Measurements from ENCODE around the gene MUS81. TPM values are rescaled to one million over a fixed set of nuclear protein-coding genes. Genes with fewer than 3 reads are reported as not detected.

MUS81 gene
- total RNA-seq, 1 donor from 2014 or later = 83.1 TPM

- ChIA-PET CTCF (interaction anchor here (0.7 to 6.1 kb wide), 8 partner anchors 16 to 111 kb away, joined by 3 to 62 read pairs (median 7); partner anchors contain the start of genes AP5B1 and KAT5), POLR2A (interaction anchor here (0.6 to 3.4 kb wide), 6 partner anchors 11 to 176 kb away, joined by 3 to 26 read pairs (median 8); partner anchors contain the start of genes AP5B1, KAT5 and RNASEH2C)
- no peak for DNase-seq
- ATAC-seq (ENCODE audit: low read depth) = no peak
- H3K36me3 Mint-ChIP-seq (ENCODE audit: low read depth) = no peaks in the 10 kb centered on the region
- intact Hi-C loops (cut with micrococcal nuclease) = no loop called here
- no peak overlapping the region for H3K4me3 Mint-ChIP-seq
- no peak overlapping the region for H3K27ac Mint-ChIP-seq
- H3K4me1 Mint-ChIP-seq = peaks cover 14% of the 10 kb centered on the region
- no peaks in the 10 kb centered on the region for H3K27me3 Mint-ChIP-seq
- no peaks in the 10 kb centered on the region for H3K9me3 Mint-ChIP-seq
- TF ChIP-seq CTCF (IDR thresholded peaks at IDR 0.05) = no peak
These were observed 43.5 kb upstream of the MUS81 start for GRCh38 chr11:65816696-65817095.

DNA sequence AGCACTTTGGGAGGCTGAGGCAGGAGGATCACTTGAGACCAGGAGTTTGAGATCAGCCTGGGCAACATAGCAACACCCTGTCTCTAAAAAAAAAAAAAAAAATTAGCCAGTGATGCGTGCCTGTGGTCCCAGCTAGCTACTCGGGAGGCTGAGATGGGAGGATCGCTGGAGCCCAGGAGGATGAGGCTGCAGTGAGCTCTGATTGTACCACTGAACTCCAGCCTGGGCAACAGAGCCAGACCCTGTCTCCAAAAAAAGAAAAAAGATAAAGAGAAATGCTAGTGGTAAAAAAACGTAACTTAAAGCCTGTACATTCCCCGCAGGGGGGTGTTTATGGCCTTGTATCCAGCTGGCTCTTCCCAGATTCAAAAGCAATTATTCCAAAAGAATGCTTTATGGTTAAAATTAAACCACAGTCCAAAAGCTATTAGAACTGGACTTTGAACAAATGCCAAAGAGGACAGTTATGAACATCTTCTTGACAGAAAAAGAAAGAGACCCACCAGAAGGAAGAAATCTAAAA, 42.9 kb upstream of the MUS81 start:
- TF ChIP-seq CTCF (IDR thresholded peaks at IDR 0.05) = no peak
- no peaks in the 10 kb centered on the region for H3K9me3 Mint-ChIP-seq
- no peak for ATAC-seq (ENCODE audit: low read depth)
- CTCF ChIA-PET = interaction anchor here (0.6 to 6.1 kb wide), 12 partner anchors 10 to 152 kb away, joined by 3 to 62 read pairs (median 4); partner anchors contain the start of genes AP5B1 and KAT5
- H3K4me1 Mint-ChIP-seq = peaks cover 14% of the 10 kb centered on the region
- no peaks in the 10 kb centered on the region for H3K36me3 Mint-ChIP-seq (ENCODE audit: low read depth)
- peak overlapping the region; percentile 77 for H3K4me3 Mint-ChIP-seq
- H3K27ac Mint-ChIP-seq = peak overlapping the region; percentile 36
- DNase-seq = no peak
- intact Hi-C loops (cut with micrococcal nuclease) = no loop called here
- POLR2A ChIA-PET = interaction anchor here (0.6 to 3.4 kb wide), 8 partner anchors 13 to 177 kb away, joined by 3 to 26 read pairs (median 4); partner anchors contain the start of genes AP5B1, KAT5 and RNASEH2C
- no peaks in the 10 kb centered on the region for H3K27me3 Mint-ChIP-seq

- CTCF ChIA-PET = interaction anchor here (1.2 to 6.1 kb wide), 11 partner anchors 10 to 113 kb away, joined by 3 to 62 read pairs (median 6); partner anchors contain the start of genes AP5B1 and KAT5
- peak; percentile 96 for TF ChIP-seq CTCF (IDR thresholded peaks at IDR 0.05)
- H3K36me3 Mint-ChIP-seq (ENCODE audit: low read depth) = no peaks in the 10 kb centered on the region
- DNase-seq (peak; percentile 95), ATAC-seq (ENCODE audit: low read depth) (peak; percentile 95)
- H3K4me1 Mint-ChIP-seq = peaks cover 14% of the 10 kb centered on the region
- peak overlapping the region; percentile 77 for H3K4me3 Mint-ChIP-seq
- no peaks in the 10 kb centered on the region for H3K27me3 Mint-ChIP-seq
- POLR2A ChIA-PET = interaction anchor here (0.6 to 3.4 kb wide), 7 partner anchors 12 to 180 kb away, joined by 3 to 26 read pairs (median 4); partner anchors contain the start of genes AP5B1, KAT5 and SIPA1
- intact Hi-C loops (cut with micrococcal nuclease) = loop anchor here (1.0 kb wide), 7 partner anchors 27 to 277 kb away; partner anchors contain the start of gene AP5B1
- H3K27ac Mint-ChIP-seq = peak overlapping the region; percentile 63
- H3K9me3 Mint-ChIP-seq = no peaks in the 10 kb centered on the region
These were observed 42.2 kb upstream of the MUS81 start for GRCh38 chr11:65817835-65818680.

DNA sequence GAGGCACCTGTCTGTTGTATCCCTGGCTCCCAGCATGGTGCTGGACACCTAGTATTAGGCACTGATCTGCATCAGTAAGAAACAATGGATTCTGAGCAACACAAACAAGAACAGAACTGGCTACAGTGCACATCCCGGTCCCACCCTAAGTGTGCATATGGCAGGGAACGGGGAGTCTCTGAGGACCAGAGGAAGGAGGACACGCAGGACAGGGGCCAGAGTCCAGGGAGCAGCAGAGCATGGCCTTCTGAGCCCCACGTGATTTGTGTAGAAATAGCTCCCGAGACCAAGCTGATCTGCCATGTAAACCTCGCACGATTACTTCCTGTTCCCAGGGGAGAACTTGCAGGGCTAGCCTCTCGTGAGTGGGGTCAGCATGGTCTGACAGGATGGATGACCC, 39.1 kb upstream of the MUS81 start:
- Mint-ChIP-seq H3K4me3 (no peak overlapping the region), H3K27ac (no peak overlapping the region), H3K27me3 (no peaks in the 10 kb centered on the region), H3K4me1 (peaks cover 14% of the 10 kb centered on the region), H3K36me3 (ENCODE audit: low read depth) (no peaks in the 10 kb centered on the region), H3K9me3 (no peaks in the 10 kb centered on the region)
- no peak for TF ChIP-seq CTCF (IDR thresholded peaks at IDR 0.05)
- no peak for DNase-seq
- intact Hi-C loops (cut with micrococcal nuclease) = no loop called here
- POLR2A ChIA-PET = no interaction called here
- no peak for ATAC-seq (ENCODE audit: low read depth)
- CTCF ChIA-PET = no interaction called here

Data from activated B cell treated with CpG ODN at 0.5 μM for 24 hours (primary cell).